GM19099 (cell line): ENCODE results near the gene SEPTIN5.

Source experiments
- POLR2A ChIP-seq: IDR thresholded peaks from 3 replicates; pipeline ENCODE4 v1.6.1; 2011; ENCODE audit warnings: low read depth; ENCODE audit not compliant: insufficient read length; ENCODE audit errors: extremely low read depth

Gene SEPTIN5

GRCh38 chr22:19722178-19722981, 8.1 kb downstream of the SEPTIN5 start:
- no peak for TF ChIP-seq POLR2A

- TF ChIP-seq POLR2A, result no peak
Measured at GRCh38 chr22:19722982-19723231, 8.6 kb downstream of the SEPTIN5 start.

GRCh38 chr22:19723232-19723982, 9.1 kb downstream of the SEPTIN5 start, which contains the start of gene GP1BB:
GP1BB (plus strand) TSS chr22:19723539; CDS start chr22:19723570, 31 bp downstream.
- TF ChIP-seq POLR2A, result no peak

- no peak for TF ChIP-seq POLR2A
Measured at GRCh38 chr22:19723983-19724827, 9.9 kb downstream of the SEPTIN5 start.

- TF ChIP-seq POLR2A, result no peak
Measured at GRCh38 chr22:19724927-19725661, 10.8 kb downstream of the SEPTIN5 start.

GRCh38 chr22:19727310-19728150, 13.2 kb downstream of the SEPTIN5 start:
- TF ChIP-seq POLR2A, result no peak

- no peak for TF ChIP-seq POLR2A
Measured at GRCh38 chr22:19728271-19728670, 14.0 kb downstream of the SEPTIN5 start.

- TF ChIP-seq POLR2A, result no peak
Measured at GRCh38 chr22:19728836-19729235, 14.5 kb downstream of the SEPTIN5 start.

- TF ChIP-seq POLR2A, result no peak
Measured at GRCh38 chr22:19729507-19729906, 15.2 kb downstream of the SEPTIN5 start.

- no peak for TF ChIP-seq POLR2A
Measured at GRCh38 chr22:19730198-19730597, 15.9 kb downstream of the SEPTIN5 start.

GRCh38 chr22:19730655-19731360, 16.5 kb downstream of the SEPTIN5 start:
- no peak for TF ChIP-seq POLR2A

GRCh38 chr22:19731361-19732135, 17.2 kb downstream of the SEPTIN5 start:
- no peak for TF ChIP-seq POLR2A
